AG09319 (cell line): ENCODE data around the gene BBS9.

Experiments
- DNase-seq: peaks from one replicate; pipeline ENCODE4 v3.0.0-alpha.2; 2010; ENCODE audit warnings: low read depth; ENCODE audit errors: extremely low read depth
- CTCF ChIP-seq: IDR thresholded peaks from 2 replicates; pipeline ENCODE4 v1.5.1; 2011; ENCODE audit warnings: low read depth, mild to moderate bottlenecking, inconsistent platforms, low read length, moderate library complexity

BBS9 gene

GRCh38 chr7:33626869-33627268 lies 497.5 kb downstream of the BBS9 start:
- TF ChIP-seq CTCF = no peak
- DNase-seq = no peak

GRCh38 chr7:33627741-33628140 lies 498.4 kb downstream of the BBS9 start:
- no peak for DNase-seq
- TF ChIP-seq CTCF = no peak

GRCh38 chr7:33628894-33629293 lies 499.5 kb downstream of the BBS9 start:
- TF ChIP-seq CTCF = no peak
- DNase-seq = no peak

GRCh38 chr7:33630359-33630758 lies 501.0 kb downstream of the BBS9 start:
- no peak for TF ChIP-seq CTCF
- no peak for DNase-seq

- TF ChIP-seq CTCF = no peak
- no peak for DNase-seq
Observed at GRCh38 chr7:33632322-33632721, 503.0 kb downstream of the BBS9 start.

GRCh38 chr7:33632840-33633525 lies 503.6 kb downstream of the BBS9 start:
- DNase-seq = no peak
- no peak for TF ChIP-seq CTCF

- TF ChIP-seq CTCF = no peak
Observed at GRCh38 chr7:33634606-33635005, 505.2 kb downstream of the BBS9 start.

More at GRCh38 chr7:33634606-33635005, 505.2 kb downstream of the BBS9 start:
- no peak for DNase-seq
